Measurements from ENCODE around the gene CAMTA1.
"Not testable (repeated sequence)": the region's sequence is repeated elsewhere in the genome, so short reads cannot be mapped to it uniquely, and the experiment has no call there.

- TF ChIP-seq CTCF, POLR2A (IDR thresholded peaks at IDR 0.05): not testable (repeated sequence)
These were observed 812.8 kb downstream of the CAMTA1 start for GRCh38 chr1:7598058-7598457.
